ENCODE results near the gene IFIT3.

DNA sequence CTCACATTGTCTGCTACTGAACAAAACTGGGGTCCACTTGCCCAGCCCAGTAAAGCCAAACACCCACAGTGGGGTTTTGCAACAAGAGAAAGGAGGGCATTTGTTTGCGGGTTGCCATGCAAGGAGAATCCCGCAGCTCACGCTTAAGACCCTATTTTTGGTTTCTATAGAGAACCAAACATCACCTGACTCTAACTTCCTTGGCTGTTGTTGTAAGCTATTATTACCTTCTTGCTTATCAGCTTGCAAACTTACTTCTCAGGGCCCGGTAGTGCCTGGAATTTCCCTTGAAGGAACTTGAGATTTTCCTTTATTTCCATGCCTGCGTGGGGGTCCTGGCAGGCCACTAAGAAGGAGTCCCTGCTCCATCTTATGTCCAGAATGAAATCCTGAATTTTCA is 20.7 kb downstream of the IFIT3 start:
- TF ChIP-seq, protein P1, sequence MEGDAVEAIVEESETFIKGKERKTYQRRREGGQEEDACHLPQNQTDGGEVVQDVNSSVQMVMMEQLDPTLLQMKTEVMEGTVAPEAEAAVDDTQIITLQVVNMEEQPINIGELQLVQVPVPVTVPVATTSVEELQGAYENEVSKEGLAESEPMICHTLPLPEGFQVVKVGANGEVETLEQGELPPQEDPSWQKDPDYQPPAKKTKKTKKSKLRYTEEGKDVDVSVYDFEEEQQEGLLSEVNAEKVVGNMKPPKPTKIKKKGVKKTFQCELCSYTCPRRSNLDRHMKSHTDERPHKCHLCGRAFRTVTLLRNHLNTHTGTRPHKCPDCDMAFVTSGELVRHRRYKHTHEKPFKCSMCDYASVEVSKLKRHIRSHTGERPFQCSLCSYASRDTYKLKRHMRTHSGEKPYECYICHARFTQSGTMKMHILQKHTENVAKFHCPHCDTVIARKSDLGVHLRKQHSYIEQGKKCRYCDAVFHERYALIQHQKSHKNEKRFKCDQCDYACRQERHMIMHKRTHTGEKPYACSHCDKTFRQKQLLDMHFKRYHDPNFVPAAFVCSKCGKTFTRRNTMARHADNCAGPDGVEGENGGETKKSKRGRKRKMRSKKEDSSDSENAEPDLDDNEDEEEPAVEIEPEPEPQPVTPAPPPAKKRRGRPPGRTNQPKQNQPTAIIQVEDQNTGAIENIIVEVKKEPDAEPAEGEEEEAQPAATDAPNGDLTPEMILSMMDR (conservative IDR thresholded peaks at IDR 0.05 in 1 of 2, IDR thresholded peaks at IDR 0.05 in 1 of 2; ENCODE audit: extremely low read depth in 1 of 2, insufficient read depth in 1 of 2, low read depth in 1 of 2, low read length in 2 of 2) = no peak
- TF ChIP-seq EZH2 (IDR thresholded peaks at IDR 0.05; ENCODE audit: borderline replicate concordance, low read length) = no peak

All from mammary epithelial cell (primary cell).